Immature natural killer cell (primary cell): Measurements from ENCODE around the gene DISC1. TPM values are rescaled to one million over a fixed set of nuclear protein-coding genes. Genes with fewer than 3 reads are reported as not detected.
"Not testable (repeated sequence)": the region's sequence is repeated elsewhere in the genome, so short reads cannot be mapped to it uniquely, and the experiment has no call there.

Source experiments
- DNase-seq, 3 donors: peaks; one replicate each; pipeline ENCODE4 v3.0.0; 2022; ENCODE audit warnings: mixed read lengths in 1 of 3
- H3K27ac Mint-ChIP-seq, 6 donors: one replicate each; pipeline ENCODE4 v1.8.0; 2020; ENCODE audit warnings: mixed read lengths in 6 of 6, mild to moderate bottlenecking in 5 of 6, inconsistent platforms in 4 of 6, moderate library complexity in 3 of 6
- H3K27me3 Mint-ChIP-seq, 3 donors: one replicate each; pipeline ENCODE4 v1.8.0; 2020 to 2021; ENCODE audit warnings: low read depth in 3 of 3, mild to moderate bottlenecking in 3 of 3, mixed read lengths in 3 of 3, moderate library complexity in 3 of 3, inconsistent platforms in 1 of 3
- H3K36me3 Mint-ChIP-seq, 3 donors: one replicate each; pipeline ENCODE4 v1.8.0; 2020; ENCODE audit warnings: mixed read lengths in 3 of 3, inconsistent platforms in 2 of 3, mild to moderate bottlenecking in 2 of 3
- H3K4me1 Mint-ChIP-seq, 2 donors: one replicate each; pipeline ENCODE4 v1.8.0; 2020; ENCODE audit warnings: inconsistent platforms in 2 of 2, mild to moderate bottlenecking in 2 of 2, mixed read lengths in 2 of 2, moderate library complexity in 1 of 2
- H3K4me3 Mint-ChIP-seq, 5 donors: one replicate each; pipeline ENCODE4 v1.8.0; 2020; ENCODE audit warnings: mild to moderate bottlenecking in 5 of 5, mixed read lengths in 5 of 5, inconsistent platforms in 3 of 5, moderate library complexity in 3 of 5
- H3K9me3 Mint-ChIP-seq, 6 donors: one replicate each; pipeline ENCODE4 v1.8.0; 2020; ENCODE audit warnings: mild to moderate bottlenecking in 6 of 6, mixed read lengths in 6 of 6, inconsistent platforms in 4 of 6, moderate library complexity in 3 of 6
- polyA plus RNA-seq, 3 donors: library from polyadenylated mRNA; unstranded; fragments of 300-500 nt; fragmentation: Illumina TruSeq; gene quantifications; one replicate each; pipeline ENCODE4 v1.2.3, GENCODE V29; 2021

Gene DISC1
- polyA plus RNA-seq, 3 donors from 2014 or later = 1.1 to 1.3 TPM; not detected in 1

DNA sequence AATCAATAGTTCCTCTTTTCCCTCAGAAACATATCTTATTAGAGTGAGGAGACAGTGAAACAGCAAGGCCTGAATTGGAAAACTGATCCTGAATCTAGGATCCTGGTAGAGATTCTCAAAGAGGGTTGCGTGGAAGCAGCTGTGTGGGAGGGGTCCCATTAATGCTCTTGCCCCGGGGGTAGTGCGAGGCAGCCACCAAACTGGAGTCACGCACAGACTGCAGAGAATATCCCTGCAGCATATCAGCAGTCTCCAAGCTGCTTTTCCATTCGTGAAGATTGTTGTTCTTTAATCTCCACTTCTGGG lies 150.1 kb downstream of the DISC1 start:
- DNase-seq = no peak
- Mint-ChIP-seq H3K4me3 (no peak overlapping the region), H3K9me3 (no peaks in the 10 kb centered on the region), H3K4me1 (no peaks in the 10 kb centered on the region), H3K36me3 (peaks cover 0 to 8% (median 4%) of the 10 kb centered on the region in 3 donors), H3K27ac (no peak overlapping the region), H3K27me3 (peaks cover 2% of the 10 kb centered on the region in 3 donors)

DNA sequence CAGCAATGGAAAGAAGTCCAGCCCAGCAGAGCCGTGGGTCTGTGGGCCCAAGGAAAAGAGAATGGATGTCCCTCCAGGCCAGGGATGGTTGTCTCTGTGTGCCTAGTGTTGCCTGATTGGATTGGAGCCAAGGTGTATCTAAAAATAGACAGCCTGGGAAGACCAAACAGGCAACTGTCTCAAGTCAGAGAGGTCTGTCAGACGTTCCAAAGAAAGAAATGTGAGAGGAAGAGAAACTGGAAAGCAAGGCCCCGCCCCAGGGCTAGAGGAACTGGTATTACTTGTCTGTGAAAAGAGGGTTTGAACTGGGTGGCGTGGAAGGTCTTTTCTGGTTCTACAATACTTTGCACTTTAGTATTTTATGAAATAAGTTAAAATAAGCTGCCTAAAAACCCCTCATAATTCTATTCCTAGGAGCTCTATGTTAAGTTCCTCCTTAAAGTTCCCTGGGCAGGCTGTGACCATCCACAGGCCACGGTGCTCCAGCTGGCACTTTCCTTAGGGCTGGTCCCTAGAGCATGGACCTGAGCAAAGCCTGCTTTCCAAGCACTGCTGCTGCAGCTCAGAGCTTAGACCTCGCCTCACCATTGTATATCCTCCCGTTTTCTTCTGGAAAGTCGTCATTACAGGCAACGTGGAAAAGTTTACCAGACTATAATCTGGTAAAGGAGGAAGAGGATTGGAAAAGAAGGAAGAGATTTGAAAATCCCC lies 151.6 kb downstream of the DISC1 start:
- H3K36me3 Mint-ChIP-seq = peaks cover 0 to 8% (median 0%) of the 10 kb centered on the region in 3 donors
- H3K4me1 Mint-ChIP-seq = no peaks in the 10 kb centered on the region
- no peak overlapping the region for H3K4me3 Mint-ChIP-seq
- no peak for DNase-seq
- H3K27me3 Mint-ChIP-seq = peaks cover 2% of the 10 kb centered on the region in 3 donors
- no peaks in the 10 kb centered on the region for H3K9me3 Mint-ChIP-seq
- no peak overlapping the region for H3K27ac Mint-ChIP-seq

DNA sequence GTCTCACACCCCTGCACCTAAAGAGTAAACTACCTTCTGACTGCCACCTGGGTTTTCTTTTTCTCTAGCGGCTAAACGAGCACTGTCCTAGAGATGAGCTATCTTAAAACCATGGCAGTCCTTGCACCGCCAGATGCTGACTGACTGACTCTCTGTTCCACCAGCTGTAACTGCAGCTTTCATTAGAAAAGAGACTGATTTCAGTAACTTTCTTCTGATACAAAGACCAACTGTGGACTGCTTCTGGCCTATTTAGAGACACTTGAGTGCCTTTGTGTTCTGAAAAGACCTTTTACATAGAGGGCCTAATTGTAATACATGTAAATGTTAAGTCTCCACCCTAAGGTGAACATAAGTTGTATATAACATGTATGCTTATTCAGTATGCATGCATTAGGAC lies 152.5 kb downstream of the DISC1 start:
- no peaks in the 10 kb centered on the region for H3K4me1 Mint-ChIP-seq
- no peak overlapping the region for H3K4me3 Mint-ChIP-seq
- DNase-seq = no peak
- no peaks in the 10 kb centered on the region for H3K9me3 Mint-ChIP-seq
- H3K27ac Mint-ChIP-seq = no peak overlapping the region
- H3K36me3 Mint-ChIP-seq = peaks cover 0 to 8% (median 0%) of the 10 kb centered on the region in 3 donors
- H3K27me3 Mint-ChIP-seq = peaks cover 2% of the 10 kb centered on the region in 3 donors

DNA sequence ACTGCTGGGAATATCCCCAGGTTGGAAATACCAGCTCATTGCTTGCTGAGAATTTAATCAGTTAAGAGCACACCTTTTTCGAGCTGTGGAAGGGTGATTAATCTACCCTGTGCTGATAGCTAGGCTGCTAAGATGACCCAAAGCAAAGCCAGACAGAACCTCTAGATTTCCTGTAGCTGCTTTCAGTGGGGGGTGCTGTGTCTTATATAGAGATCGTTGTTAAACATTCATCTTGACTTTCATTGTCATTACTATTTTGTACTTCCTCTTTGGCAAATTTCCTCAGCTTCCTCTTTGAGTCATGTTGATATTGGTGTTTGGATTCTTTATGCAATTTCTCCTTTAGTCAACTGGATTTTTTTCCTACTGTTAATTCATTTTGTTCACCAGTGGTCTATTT lies 155.3 kb downstream of the DISC1 start:
- Mint-ChIP-seq H3K27ac (no peak overlapping the region), H3K27me3 (peaks cover 2 to 3% (median 2%) of the 10 kb centered on the region in 3 donors), H3K9me3 (no peaks in the 10 kb centered on the region), H3K4me1 (no peaks in the 10 kb centered on the region), H3K4me3 (no peak overlapping the region), H3K36me3 (no peaks in the 10 kb centered on the region)
- DNase-seq = no peak

DNA sequence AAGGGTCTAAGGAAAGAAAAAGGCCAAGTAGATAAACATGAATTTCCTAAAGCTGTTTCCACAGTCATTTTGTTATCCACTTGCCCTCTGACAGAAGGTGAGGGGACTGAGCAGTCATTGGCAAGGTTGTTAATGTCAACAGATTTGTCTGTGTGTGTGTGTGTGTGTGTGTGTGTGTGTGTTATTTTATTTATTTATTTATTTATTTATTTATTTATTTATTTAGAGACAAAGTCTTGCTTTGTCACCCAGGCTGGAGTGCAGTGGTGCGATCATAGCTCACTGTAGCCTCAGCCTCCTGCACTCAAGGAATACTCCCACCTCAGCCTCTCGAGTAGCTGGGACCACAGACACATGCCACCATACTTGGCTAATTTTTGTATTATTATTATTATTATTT lies 158.5 kb downstream of the DISC1 start:
- not testable (repeated sequence) for DNase-seq, H3K9me3 Mint-ChIP-seq, H3K4me3 Mint-ChIP-seq, H3K4me1 Mint-ChIP-seq, H3K27me3 Mint-ChIP-seq, H3K27ac Mint-ChIP-seq, H3K36me3 Mint-ChIP-seq

DNA sequence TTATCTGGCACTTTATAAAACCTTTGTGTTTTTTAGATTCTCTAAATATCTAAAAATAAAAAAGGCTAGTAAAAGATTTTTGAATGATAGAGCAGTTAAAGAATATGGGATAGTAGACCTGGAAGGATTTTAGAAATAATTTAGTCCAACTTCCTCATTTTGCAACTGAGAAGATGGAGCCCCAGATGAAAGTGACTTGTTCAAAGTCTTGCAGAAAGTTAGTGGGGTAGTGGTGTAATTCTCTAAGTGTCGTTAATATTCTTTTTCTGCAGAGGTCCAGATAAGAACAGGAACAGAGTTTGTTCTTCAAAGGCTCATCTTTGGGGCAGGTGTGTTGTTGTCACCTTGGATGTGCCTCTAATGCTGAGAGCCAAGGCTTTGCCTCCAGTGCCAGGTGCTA lies 159.5 kb downstream of the DISC1 start:
- DNase-seq = no peak
- Mint-ChIP-seq H3K27me3 (peaks cover 0 to 1% (median 0%) of the 10 kb centered on the region in 3 donors), H3K27ac (no peak overlapping the region), H3K4me1 (no peaks in the 10 kb centered on the region), H3K4me3 (no peak overlapping the region), H3K36me3 (no peaks in the 10 kb centered on the region), H3K9me3 (no peaks in the 10 kb centered on the region)

DNA sequence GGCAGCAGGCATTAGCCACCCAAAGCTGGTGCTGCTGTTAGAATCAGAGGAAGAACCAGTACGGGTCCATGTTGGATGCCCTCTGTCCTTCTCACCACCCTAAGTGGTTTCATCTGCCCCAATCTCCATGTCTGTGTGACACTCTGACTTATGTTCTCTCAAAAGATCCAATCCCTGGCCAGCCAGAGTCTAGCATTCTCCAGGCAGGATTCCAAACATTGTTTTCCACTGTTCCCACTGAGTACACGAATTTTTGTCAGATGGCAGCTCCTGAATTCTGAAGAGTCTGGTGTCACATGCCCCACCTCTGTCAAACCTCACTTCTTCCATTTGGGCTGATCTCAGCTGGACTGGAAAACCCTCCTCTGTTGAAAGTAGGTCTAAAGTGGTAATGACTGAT lies 166.0 kb downstream of the DISC1 start:
- H3K9me3 Mint-ChIP-seq = no peaks in the 10 kb centered on the region
- no peaks in the 10 kb centered on the region for H3K4me1 Mint-ChIP-seq
- H3K27ac Mint-ChIP-seq = no peak overlapping the region
- peaks cover 0 to 2% (median 0%) of the 10 kb centered on the region in 3 donors for H3K27me3 Mint-ChIP-seq
- H3K4me3 Mint-ChIP-seq = no peak overlapping the region
- no peaks in the 10 kb centered on the region for H3K36me3 Mint-ChIP-seq
- no peak for DNase-seq

DNA sequence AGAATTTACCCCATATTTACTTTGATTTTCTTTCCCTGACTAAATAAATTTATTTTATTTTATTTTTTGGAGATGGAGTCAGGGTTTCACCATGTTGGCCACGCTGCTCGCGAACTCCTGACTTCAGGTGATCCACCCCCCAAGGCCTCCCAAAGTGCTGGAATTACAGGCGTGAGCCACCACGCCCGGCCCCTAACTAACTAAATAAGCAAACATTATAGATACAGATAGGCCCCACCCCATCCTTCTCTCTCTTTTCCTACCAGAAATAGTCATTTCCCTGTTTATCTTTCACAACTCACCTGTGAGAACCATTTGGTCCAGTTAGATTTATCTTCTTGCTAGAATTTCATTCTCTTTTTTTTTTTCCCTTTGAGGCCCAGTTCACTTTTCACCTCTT lies 167.3 kb downstream of the DISC1 start:
- Mint-ChIP-seq H3K4me3 (no peak overlapping the region), H3K4me1 (no peaks in the 10 kb centered on the region), H3K27me3 (peaks cover 0 to 2% (median 0%) of the 10 kb centered on the region in 3 donors), H3K36me3 (no peaks in the 10 kb centered on the region), H3K9me3 (no peaks in the 10 kb centered on the region), H3K27ac (no peak overlapping the region)
- no peak for DNase-seq

DNA sequence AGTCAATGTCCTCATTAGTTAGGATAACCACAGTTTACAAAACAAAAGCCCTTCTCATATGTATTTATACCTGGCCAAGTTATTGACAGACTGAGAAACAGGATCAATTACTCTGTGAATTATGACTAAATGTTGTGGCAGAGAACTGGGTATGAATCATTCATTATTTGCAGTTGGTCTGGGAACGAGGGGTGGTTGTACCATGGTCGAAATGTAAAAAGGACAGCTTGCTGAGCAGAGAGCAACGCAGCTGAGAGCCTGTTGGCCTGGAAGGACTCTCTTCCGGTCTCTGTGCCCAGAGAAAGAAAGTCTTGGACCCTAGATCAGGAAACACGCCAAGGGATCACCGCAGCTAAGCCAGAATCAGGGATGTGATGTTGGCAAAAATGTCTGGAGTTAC lies 169.6 kb downstream of the DISC1 start:
- peaks cover 0 to 2% (median 0%) of the 10 kb centered on the region in 3 donors for H3K27me3 Mint-ChIP-seq
- peaks cover 0 to 5% (median under 1%) of the 10 kb centered on the region in 3 donors for H3K36me3 Mint-ChIP-seq
- no peak for DNase-seq
- H3K4me1 Mint-ChIP-seq = no peaks in the 10 kb centered on the region
- H3K4me3 Mint-ChIP-seq = no peak overlapping the region
- H3K9me3 Mint-ChIP-seq = peaks cover 0 to 2% (median 0%) of the 10 kb centered on the region in 6 donors
- H3K27ac Mint-ChIP-seq = no peak overlapping the region

DNA sequence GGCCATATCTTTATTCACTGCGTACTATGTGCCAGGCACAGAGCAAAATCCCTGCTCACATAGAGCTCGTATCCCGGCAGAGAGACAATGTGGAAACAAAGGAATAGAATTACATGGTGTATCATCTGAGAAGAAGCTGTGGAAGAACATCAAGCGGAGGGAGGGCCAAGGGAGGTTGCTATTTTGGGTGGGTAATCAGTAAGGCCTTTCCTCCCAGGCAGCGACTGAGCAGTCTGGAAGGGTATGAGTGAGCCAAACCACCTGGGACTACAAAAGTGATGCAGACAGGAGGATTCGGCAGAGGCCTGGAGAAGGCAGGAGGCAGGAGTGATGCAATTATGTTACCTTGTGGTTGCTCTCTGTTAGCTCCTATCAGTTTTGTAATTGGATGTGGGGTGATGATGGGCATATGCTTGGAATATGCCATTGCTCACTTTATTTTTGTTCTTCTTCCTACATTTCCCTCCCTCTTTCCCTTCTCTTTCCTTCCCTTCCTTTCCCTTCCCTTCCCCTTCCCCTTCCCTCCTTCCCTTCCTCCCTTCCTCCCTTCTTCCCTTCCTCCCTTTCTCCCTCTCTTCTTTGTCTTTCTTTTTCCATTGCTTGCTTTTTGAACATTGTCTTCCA lies 172.9 kb downstream of the DISC1 start:
- Mint-ChIP-seq H3K27me3 (peaks cover 0 to 2% (median 0%) of the 10 kb centered on the region in 3 donors), H3K36me3 (peaks cover 0 to 6% (median 5%) of the 10 kb centered on the region in 3 donors), H3K27ac (peak overlapping the region in 5 of 6 donors; percentile 45 to 91 (median 78)), H3K4me3 (no peak overlapping the region), H3K9me3 (peaks cover 0 to 2% (median 0%) of the 10 kb centered on the region in 6 donors), H3K4me1 (no peaks in the 10 kb centered on the region)
- no peak for DNase-seq

DNA sequence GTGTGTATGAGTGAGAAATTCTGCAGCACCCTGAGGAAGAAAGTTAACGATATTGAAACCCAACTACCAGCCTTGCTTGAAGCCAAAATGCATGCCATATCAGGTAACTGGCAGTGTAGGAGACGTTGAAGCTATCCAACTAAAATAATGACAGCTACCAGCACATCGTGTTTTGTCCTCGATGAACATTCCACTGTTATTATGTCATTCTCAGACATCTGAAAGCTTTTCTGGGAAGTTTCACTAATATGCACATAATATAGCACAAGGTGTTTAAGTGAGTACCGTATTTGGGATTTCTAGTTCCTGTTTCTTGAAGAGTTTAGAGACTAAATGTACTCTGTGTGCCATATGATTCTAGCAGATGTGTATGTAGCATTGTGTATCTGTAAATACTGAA lies 173.5 kb downstream of the DISC1 start:
- no peaks in the 10 kb centered on the region for H3K4me1 Mint-ChIP-seq
- no peak for DNase-seq
- peaks cover 0 to 2% (median 0%) of the 10 kb centered on the region in 3 donors for H3K27me3 Mint-ChIP-seq
- H3K4me3 Mint-ChIP-seq = no peak overlapping the region
- H3K9me3 Mint-ChIP-seq = peaks cover 0 to 2% (median 0%) of the 10 kb centered on the region in 6 donors
- H3K27ac Mint-ChIP-seq = peak overlapping the region in 5 of 6 donors; percentile 45 to 91 (median 78)
- peaks cover 0 to 6% (median 5%) of the 10 kb centered on the region in 3 donors for H3K36me3 Mint-ChIP-seq

DNA sequence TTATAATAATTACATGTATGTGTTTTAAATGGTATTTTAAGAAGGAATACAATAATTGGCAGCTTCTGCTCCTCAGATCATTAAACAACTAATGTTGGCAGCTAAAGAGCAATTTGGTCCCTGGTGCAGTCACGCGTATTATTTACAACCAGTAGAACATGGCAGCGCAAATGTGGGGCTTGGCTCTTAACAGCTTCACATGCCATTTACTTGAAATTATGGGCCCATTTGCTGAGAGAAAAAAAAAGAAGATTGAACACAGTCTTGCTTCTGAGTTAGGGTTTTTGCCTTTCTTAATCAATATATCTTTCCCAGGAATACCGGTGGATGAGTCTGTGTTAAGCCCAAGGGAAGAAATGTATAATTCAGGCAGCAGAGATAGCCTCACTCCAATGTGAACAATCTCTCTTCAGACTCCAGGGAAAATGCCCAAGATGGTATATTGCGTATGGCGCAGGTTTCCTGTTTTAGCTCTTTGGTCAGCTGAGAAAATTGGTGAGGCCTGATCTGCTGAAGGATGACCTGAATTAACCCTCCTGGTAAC lies 174.5 kb downstream of the DISC1 start:
- Mint-ChIP-seq H3K36me3 (peaks cover 0 to 6% (median 5%) of the 10 kb centered on the region in 3 donors), H3K27ac (no peak overlapping the region), H3K27me3 (peaks cover 0 to 2% (median 0%) of the 10 kb centered on the region in 3 donors), H3K4me3 (no peak overlapping the region), H3K4me1 (no peaks in the 10 kb centered on the region), H3K9me3 (peaks cover 0 to 2% (median 0%) of the 10 kb centered on the region in 6 donors)
- DNase-seq = no peak

DNA sequence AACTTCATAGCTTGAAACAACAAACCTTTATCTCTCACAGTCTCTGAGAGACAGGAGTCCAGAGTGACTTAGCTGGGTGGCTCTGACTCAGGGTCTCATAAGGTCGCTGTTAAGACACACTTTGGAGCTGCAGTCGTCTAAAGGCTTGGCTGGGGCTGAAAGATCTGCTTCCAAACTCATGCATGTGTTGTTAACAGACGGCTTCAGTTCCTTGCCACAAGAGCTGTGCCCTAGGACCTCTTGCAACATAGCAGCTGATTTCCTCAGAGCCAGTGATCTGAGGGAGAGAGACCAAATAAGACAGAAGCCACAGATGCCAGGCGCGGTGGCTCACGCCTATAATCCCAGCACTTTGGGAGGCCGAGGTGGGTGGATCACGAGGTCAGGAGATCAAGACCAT lies 176.8 kb downstream of the DISC1 start:
- no peak overlapping the region for H3K4me3 Mint-ChIP-seq
- H3K36me3 Mint-ChIP-seq = peaks cover 0 to 6% (median 5%) of the 10 kb centered on the region in 3 donors
- no peaks in the 10 kb centered on the region for H3K4me1 Mint-ChIP-seq
- H3K9me3 Mint-ChIP-seq = peaks cover 0 to 2% (median 0%) of the 10 kb centered on the region in 6 donors
- no peak for DNase-seq
- H3K27me3 Mint-ChIP-seq = peaks cover 0 to 2% (median 0%) of the 10 kb centered on the region in 3 donors
- no peak overlapping the region for H3K27ac Mint-ChIP-seq
